Measurements from ENCODE around the gene NSD2.

DNA sequence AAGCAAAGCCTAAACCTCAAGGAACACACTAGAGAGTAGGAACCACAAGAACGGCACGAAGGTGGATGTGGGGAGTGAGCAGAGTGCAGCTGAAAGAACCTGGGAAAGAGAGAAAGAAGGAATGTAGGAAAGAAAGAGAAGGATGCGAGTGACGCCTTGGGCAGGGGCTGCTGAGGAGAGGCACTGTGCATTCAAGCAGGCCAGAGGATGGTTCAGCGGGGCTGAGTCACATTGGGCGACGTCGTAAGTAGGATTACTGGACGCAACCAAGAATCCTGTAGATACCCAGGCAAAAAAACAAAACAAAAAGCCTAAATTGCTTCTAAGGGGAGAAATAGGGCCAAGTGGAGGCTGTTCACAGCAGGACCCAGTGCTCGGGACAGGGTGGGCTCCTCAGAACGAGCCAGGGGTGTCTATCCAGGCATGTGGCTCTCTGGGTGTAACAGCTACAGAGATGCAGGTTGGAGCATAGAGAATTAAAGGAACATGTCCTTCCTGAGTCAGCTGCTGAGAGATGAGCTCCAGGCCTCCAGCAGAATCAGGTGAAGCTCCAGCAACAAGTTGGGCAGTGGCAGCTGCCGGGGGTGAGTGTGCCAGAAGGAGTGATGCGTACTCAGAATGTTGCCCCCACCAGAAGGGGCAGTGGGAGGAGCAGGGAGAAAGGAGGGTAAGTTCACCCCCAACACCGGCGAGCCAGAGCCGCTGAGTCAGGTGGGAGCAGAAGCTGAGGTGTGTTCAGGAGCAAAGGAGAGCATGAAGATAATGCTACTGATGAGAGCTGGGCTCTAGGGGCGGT lies 98.9 kb downstream of the NSD2 start:
- no peak for TF ChIP-seq CTCF (conservative IDR thresholded peaks at IDR 0.05 in 1 of 2, IDR thresholded peaks at IDR 0.05 in 1 of 2; ENCODE audit: low read depth in 1 of 2, low read length in 2 of 2)
- TF ChIP-seq EZH2 (IDR thresholded peaks at IDR 0.05; ENCODE audit: low read length, missing control alignments), result no peak

All from fibroblast of lung (primary cell).